OCI-LY7 (cell line): ENCODE data around the gene ACSS3. TPM values are rescaled to one million over a fixed set of nuclear protein-coding genes. Genes with fewer than 3 reads are reported as not detected.
"Not testable (repeated sequence)": the region's sequence is repeated elsewhere in the genome, so short reads cannot be mapped to it uniquely, and the experiment has no call there.

Experiments
- BruUV-seq: library from RNA; stranded (reverse); fragments of 400-500 nt; replicated peaks from 2 replicates; lab custom pipeline; 2021; lab: Mats Ljungman, UMichigan
- CTCF ChIA-PET: fragments of 300-600 bp; sonication (Branson Sonifier 250); formaldehyde crosslinking; loops from one replicate; lab custom pipeline; 2022; ENCODE audit warnings: antibody characterized with exemption; ENCODE audit not compliant: unreplicated experiment; lab: Charles Lee
- POLR2A ChIA-PET: fragments of 300-600 bp; sonication (Branson Sonifier 250); formaldehyde crosslinking; loops from one replicate; lab custom pipeline; 2022; ENCODE audit warnings: antibody characterized with exemption; lab: Charles Lee
- DNase-seq: peaks from one replicate; pipeline ENCODE4 v3.0.0-alpha.2; 2015; ENCODE audit warnings: low spot score
- H2AFZ ChIP-seq: fragments of 200-600 bp; sonication (generic), shearing (Covaris generic); 2 replicates; pipeline ENCODE4 v1.6.1; 2014; ENCODE audit warnings: mild to moderate bottlenecking, antibody characterized with exemption, low read length, moderate library complexity
- H3K27ac ChIP-seq: fragments of 200-600 bp; sonication (generic); 2 replicates; pipeline ENCODE4 v1.5.1; 2014; ENCODE audit warnings: mixed run types, low read depth, mild to moderate bottlenecking, moderate library complexity, low read length, inconsistent platforms; ENCODE audit not compliant: poor library complexity, severe bottlenecking
- H3K36me3 ChIP-seq: fragments of 200-600 bp; sonication (generic); 2 replicates; pipeline ENCODE4 v1.6.1; 2014; ENCODE audit warnings: mild to moderate bottlenecking, antibody characterized with exemption, low read length, moderate library complexity, mixed read lengths; ENCODE audit not compliant: insufficient read depth
- H3K4me1 ChIP-seq: fragments of 200-600 bp; sonication (generic); 2 replicates; pipeline ENCODE4 v1.5.1; 2014; ENCODE audit warnings: mild to moderate bottlenecking, low read length; ENCODE audit not compliant: insufficient read depth, poor library complexity, severe bottlenecking
- H3K4me2 ChIP-seq: fragments of 200-600 bp; sonication (generic); 2 replicates; pipeline ENCODE4 v1.6.1; 2014; ENCODE audit warnings: mild to moderate bottlenecking, low read length
- H3K4me3 ChIP-seq: fragments of 200-600 bp; sonication (generic); 2 replicates; pipeline ENCODE4 v1.5.1; 2014; ENCODE audit warnings: mild to moderate bottlenecking, low read depth, low read length; ENCODE audit not compliant: poor library complexity, severe bottlenecking
- H3K79me2 ChIP-seq: fragments of 200-600 bp; sonication (generic); 2 replicates; pipeline ENCODE4 v1.6.1; 2016; ENCODE audit warnings: low read depth, mild to moderate bottlenecking, low read length, moderate library complexity, mixed read lengths; ENCODE audit not compliant: insufficient read depth
- H3K9me2 ChIP-seq: fragments of 200-600 bp; sonication (generic); 2 replicates; pipeline ENCODE4 v1.6.1; 2016; ENCODE audit warnings: mild to moderate bottlenecking, low read length, mixed read lengths; ENCODE audit not compliant: insufficient read depth
- H3K9me3 ChIP-seq: fragments of 200-600 bp; sonication (generic); 2 replicates; pipeline ENCODE4 v1.6.1; 2014; ENCODE audit warnings: mild to moderate bottlenecking, mixed run types, low read length, mixed read lengths
- H4K20me1 ChIP-seq: fragments of 200-600 bp; sonication (generic); 2 replicates; pipeline ENCODE4 v1.6.1; 2014; ENCODE audit warnings: mild to moderate bottlenecking, antibody characterized with exemption, low read length, moderate library complexity, mixed read lengths; ENCODE audit not compliant: insufficient read depth
- EZH2phosphoT487 ChIP-seq: fragments of 200-600 bp; sonication (generic); IDR thresholded peaks from 2 replicates; pipeline ENCODE4 v1.6.1; 2018; ENCODE audit warnings: low read depth, borderline replicate concordance, mild to moderate bottlenecking, mixed run types, antibody characterized with exemption, low read length, moderate library complexity, mixed read lengths
- intact Hi-C: fragments of 100-400 bp; cut with micrococcal nuclease; formaldehyde crosslinking; loops from one replicate; pipeline ENCODE4 v1.10.0; 2022; ENCODE audit not compliant: unreplicated experiment
- total RNA-seq, 2 experiments: library from RNA; depleted of rRNA in 1 of 2; stranded (reverse); fragments of >200 nt in 1 of 2; shearing (Covaris generic) in 1 of 2; gene quantifications; 2 replicates each; pipeline ENCODE4 v1.2.3, GENCODE V29; 2014 to 2022
- TF ChIP-seq, protein P1 (sequence below): fragments of 200-600 bp; sonication (generic); conservative IDR thresholded peaks from 2 replicates; pipeline ENCODE4 v1.5.1; 2014; ENCODE audit warnings: mild to moderate bottlenecking, antibody characterized with exemption, low read length, moderate library complexity, mixed read lengths

The ACSS3 gene
- total RNA-seq, 2 experiments from 2014 or later, result not detected

DNA sequence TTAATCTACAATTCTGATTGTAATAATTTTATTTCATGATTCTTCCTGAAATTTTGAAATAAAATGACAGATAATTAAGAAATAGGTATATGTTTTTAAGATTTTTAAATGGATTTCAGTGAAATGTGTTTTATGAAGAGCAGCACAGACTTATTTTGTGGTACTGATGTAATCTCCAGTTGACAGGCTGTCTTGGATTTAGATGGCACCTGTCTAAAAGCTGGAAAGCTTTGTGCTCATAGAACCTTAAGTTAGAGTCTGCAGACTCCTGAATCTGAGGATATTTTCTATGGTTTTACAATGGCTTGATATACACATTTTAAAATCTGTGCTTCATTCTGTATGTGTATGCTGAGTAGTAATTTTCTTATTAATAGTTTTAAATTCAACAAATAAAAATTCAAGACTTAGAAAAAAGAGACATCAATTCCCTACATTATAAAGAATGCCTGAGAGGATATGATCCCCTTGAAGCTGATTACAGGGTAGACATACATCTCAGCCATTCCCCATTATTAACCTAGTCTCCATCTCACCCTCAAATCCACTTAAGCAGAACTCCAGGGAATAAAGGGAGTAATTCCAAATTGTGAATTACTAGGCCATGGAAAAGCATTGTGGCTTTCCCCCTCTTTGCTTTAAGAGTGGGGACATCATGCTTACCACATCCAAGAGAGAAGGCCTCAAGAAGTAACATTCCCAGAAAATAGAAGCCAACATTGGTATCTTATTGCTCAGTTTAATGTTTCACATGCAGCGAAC lies 33.7 kb upstream of the ACSS3 start:
- Histone ChIP-seq H2AFZ (no peak overlapping the region), H3K27ac (no peak overlapping the region), H3K36me3 (no peaks in the 10 kb centered on the region), H3K9me3 (no peaks in the 10 kb centered on the region), H3K79me2 (no peaks in the 10 kb centered on the region), H3K4me1 (no peaks in the 10 kb centered on the region), H3K9me2 (no peaks in the 10 kb centered on the region), H3K4me3 (no peak overlapping the region), H3K4me2 (no peak overlapping the region), H4K20me1 (no peaks in the 10 kb centered on the region)
- TF ChIP-seq EZH2phosphoT487, result no peak
- TF ChIP-seq, protein P1, sequence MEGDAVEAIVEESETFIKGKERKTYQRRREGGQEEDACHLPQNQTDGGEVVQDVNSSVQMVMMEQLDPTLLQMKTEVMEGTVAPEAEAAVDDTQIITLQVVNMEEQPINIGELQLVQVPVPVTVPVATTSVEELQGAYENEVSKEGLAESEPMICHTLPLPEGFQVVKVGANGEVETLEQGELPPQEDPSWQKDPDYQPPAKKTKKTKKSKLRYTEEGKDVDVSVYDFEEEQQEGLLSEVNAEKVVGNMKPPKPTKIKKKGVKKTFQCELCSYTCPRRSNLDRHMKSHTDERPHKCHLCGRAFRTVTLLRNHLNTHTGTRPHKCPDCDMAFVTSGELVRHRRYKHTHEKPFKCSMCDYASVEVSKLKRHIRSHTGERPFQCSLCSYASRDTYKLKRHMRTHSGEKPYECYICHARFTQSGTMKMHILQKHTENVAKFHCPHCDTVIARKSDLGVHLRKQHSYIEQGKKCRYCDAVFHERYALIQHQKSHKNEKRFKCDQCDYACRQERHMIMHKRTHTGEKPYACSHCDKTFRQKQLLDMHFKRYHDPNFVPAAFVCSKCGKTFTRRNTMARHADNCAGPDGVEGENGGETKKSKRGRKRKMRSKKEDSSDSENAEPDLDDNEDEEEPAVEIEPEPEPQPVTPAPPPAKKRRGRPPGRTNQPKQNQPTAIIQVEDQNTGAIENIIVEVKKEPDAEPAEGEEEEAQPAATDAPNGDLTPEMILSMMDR, result no peak
- ChIA-PET POLR2A (no interaction called here), CTCF (no interaction called here)
- DNase-seq, result no peak
- BruUV-seq, result no TSS peak
- intact Hi-C loops, result no loop called here

GRCh38 chr12:81064971-81065370 lies 12.9 kb upstream of the ACSS3 start:
- POLR2A ChIA-PET, H3K4me2 ChIP-seq, intact Hi-C loops, H3K9me2 ChIP-seq, BruUV-seq, H3K4me1 ChIP-seq, H2AFZ ChIP-seq, H3K4me3 ChIP-seq, DNase-seq, H4K20me1 ChIP-seq, H3K27ac ChIP-seq, CTCF ChIA-PET, H3K36me3 ChIP-seq, H3K9me3 ChIP-seq, H3K79me2 ChIP-seq: not testable (repeated sequence)

- no peak for TF ChIP-seq EZH2phosphoT487
- TF ChIP-seq, protein P1, result no peak
Observed at GRCh38 chr12:81070846-81071245, 7.0 kb upstream of the ACSS3 start.

More at GRCh38 chr12:81070846-81071245, 7.0 kb upstream of the ACSS3 start:
- H3K9me3 ChIP-seq, result no peaks in the 10 kb centered on the region
- H3K4me2 ChIP-seq, result no peak overlapping the region
- no peak for DNase-seq
- no peaks in the 10 kb centered on the region for H3K4me1 ChIP-seq
- POLR2A ChIA-PET, result no interaction called here
- H2AFZ ChIP-seq, result no peak overlapping the region
- H3K4me3 ChIP-seq, result no peak overlapping the region
- no peaks in the 10 kb centered on the region for H3K79me2 ChIP-seq
- no peaks in the 10 kb centered on the region for H3K36me3 ChIP-seq
- H3K9me2 ChIP-seq, result no peaks in the 10 kb centered on the region
- CTCF ChIA-PET, result no interaction called here
- no peak overlapping the region for H3K27ac ChIP-seq
- no peaks in the 10 kb centered on the region for H4K20me1 ChIP-seq
- intact Hi-C loops, result no loop called here
- no TSS peak for BruUV-seq
